PC-9 (cell line): Measurements from ENCODE around the gene COL5A1. TPM values are rescaled to one million over a fixed set of nuclear protein-coding genes. Genes with fewer than 3 reads are reported as not detected.

Experiments
- BruUV-seq: library from RNA; stranded (reverse); fragments of 400-500 nt; replicated peaks from 2 replicates; lab custom pipeline; 2021; lab: Mats Ljungman, UMichigan
- CTCF ChIA-PET: fragments of 300-600 bp; sonication (Branson Sonifier 250); formaldehyde crosslinking; loops from one replicate; lab custom pipeline; 2022; ENCODE audit warnings: antibody characterized with exemption; lab: Charles Lee
- POLR2A ChIA-PET: fragments of 300-600 bp; sonication (Branson Sonifier 250); formaldehyde crosslinking; loops from one replicate; lab custom pipeline; 2022; ENCODE audit warnings: antibody characterized with exemption; ENCODE audit not compliant: unreplicated experiment; lab: Charles Lee
- DNase-seq, 2 experiments: peaks; one replicate each; pipeline versions ENCODE4 v3.0.0 to v3.0.0-alpha.2; 2015 to 2022; ENCODE audit warnings: mixed read lengths in 1 of 2
- H2AFZ ChIP-seq: fragments of 200-600 bp; sonication (generic); 2 replicates; pipeline ENCODE4 v1.8.1; 2017; ENCODE audit warnings: antibody characterized with exemption
- H3F3A ChIP-seq: fragments of 200-600 bp; sonication (generic); 2 replicates; pipeline ENCODE4 v1.8.1; 2017; ENCODE audit warnings: antibody characterized with exemption, mild to moderate bottlenecking, low read depth; ENCODE audit not compliant: insufficient read depth
- H3K27ac ChIP-seq: fragments of 200-600 bp; sonication (generic); 2 replicates; pipeline ENCODE4 v1.6.1; 2016; ENCODE audit warnings: mixed run types
- H3K27me3 ChIP-seq: fragments of 200-600 bp; sonication (generic); 2 replicates; pipeline ENCODE4 v1.6.1; 2016; ENCODE audit warnings: low read depth, mixed run types; ENCODE audit not compliant: insufficient read depth
- H3K36me3 ChIP-seq: fragments of 200-600 bp; sonication (generic); 2 replicates; pipeline ENCODE4 v1.6.1; 2016; ENCODE audit warnings: low read depth, mixed run types
- H3K4me1 ChIP-seq: fragments of 200-600 bp; sonication (generic); replicated peaks from 2 replicates; pipeline ENCODE4 v1.6.1; 2016; ENCODE audit warnings: mixed run types; ENCODE audit not compliant: insufficient read depth
- H3K4me2 ChIP-seq: fragments of 200-600 bp; sonication (generic); 2 replicates; pipeline ENCODE4 v1.6.1; 2017; ENCODE audit warnings: mixed run types
- H3K4me3 ChIP-seq: fragments of 200-600 bp; sonication (generic); 2 replicates; pipeline ENCODE4 v1.6.1; 2016; ENCODE audit warnings: mixed run types
- H3K79me2 ChIP-seq: fragments of 200-600 bp; sonication (generic); 2 replicates; pipeline ENCODE4 v1.6.1; 2017; ENCODE audit warnings: low read depth, mixed run types
- H3K9me2 ChIP-seq: fragments of 200-600 bp; sonication (generic); 2 replicates; pipeline ENCODE4 v1.8.1; 2017; ENCODE audit warnings: mild to moderate bottlenecking; ENCODE audit not compliant: insufficient read depth
- H3K9me3 ChIP-seq: fragments of 200-600 bp; sonication (generic); 2 replicates; pipeline ENCODE4 v1.8.1; 2016; ENCODE audit warnings: low read depth; ENCODE audit not compliant: insufficient read depth
- H4K20me1 ChIP-seq: fragments of 200-600 bp; sonication (generic); 2 replicates; pipeline ENCODE4 v1.8.1; 2017; ENCODE audit not compliant: insufficient read depth
- EZH2 ChIP-seq: fragments of 200-600 bp; sonication (generic); IDR thresholded peaks from 2 replicates; pipeline ENCODE4 v1.8.0; 2017; ENCODE audit warnings: antibody characterized with exemption, low read depth
- intact Hi-C: fragments of 100-400 bp; cut with micrococcal nuclease; formaldehyde crosslinking; loops from one replicate; pipeline ENCODE4 v1.10.0; 2022; ENCODE audit not compliant: unreplicated experiment
- total RNA-seq: library from RNA; stranded (reverse); gene quantifications from 2 replicates; pipeline ENCODE4 v1.2.3, GENCODE V29; 2021
- TF ChIP-seq, protein P1 (sequence below): fragments of 200-600 bp; sonication (generic); conservative IDR thresholded peaks from 2 replicates; pipeline ENCODE4 v1.6.1; 2017; ENCODE audit warnings: mixed run types, antibody characterized with exemption, mild to moderate bottlenecking, moderate library complexity

The COL5A1 gene
- total RNA-seq, 1 experiment from 2014 or later = 15.2 TPM

DNA sequence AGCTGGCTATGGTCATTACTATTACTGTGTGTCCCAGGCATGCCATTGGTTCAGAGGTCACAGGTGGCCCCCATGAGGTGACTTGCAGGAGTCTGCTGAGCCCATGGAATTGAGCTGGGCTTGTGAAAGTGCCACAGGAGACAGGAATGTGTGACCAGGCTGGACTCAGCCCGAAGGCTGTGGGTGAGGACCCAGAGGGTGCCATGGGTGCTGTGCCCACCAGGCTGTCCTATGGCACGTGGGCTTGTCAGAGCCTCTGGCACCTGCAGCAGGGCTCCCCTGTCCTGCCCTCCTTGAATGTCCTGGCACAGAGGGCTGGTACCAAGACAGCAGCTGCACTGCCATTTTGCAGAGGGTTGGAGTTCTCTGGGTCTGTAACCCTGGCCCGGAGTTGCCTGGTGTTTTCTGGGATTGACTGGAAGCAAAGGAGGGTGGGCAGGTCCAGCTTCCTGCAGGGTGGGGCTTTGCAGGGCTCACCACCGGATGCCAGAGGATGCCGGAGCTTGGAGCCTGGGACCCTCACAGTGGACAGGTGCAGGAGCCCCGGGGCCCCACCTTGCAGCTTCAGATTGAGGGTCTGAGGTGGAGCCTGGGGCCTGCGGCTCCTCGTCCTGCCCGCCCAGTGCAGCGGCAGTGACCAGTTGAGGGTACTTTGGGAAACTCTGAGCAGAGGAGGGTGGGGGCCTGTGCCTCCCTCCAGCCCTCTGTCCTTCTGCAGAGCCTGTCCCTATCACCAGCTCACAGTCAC is 14.2 kb downstream of the COL5A1 start:
- H3K36me3 ChIP-seq = no peaks in the 10 kb centered on the region
- no peaks in the 10 kb centered on the region for H3K79me2 ChIP-seq
- POLR2A ChIA-PET = interaction anchor here (0.5 kb wide), 2 partner anchors 58 to 153 kb away, joined by 3 to 7 read pairs; no protein-coding TSS in a partner anchor
- no peak overlapping the region for H3K4me3 ChIP-seq
- H2AFZ ChIP-seq = no peak overlapping the region
- intact Hi-C loops = loop anchor here (1.0 kb wide), 1 partner anchor 206 kb away; no protein-coding TSS in a partner anchor
- H3K9me3 ChIP-seq = peaks cover 10% of the 10 kb centered on the region; the same call in 1 of the 2 replicates
- TF ChIP-seq EZH2 = no peak
- TF ChIP-seq, protein P1, sequence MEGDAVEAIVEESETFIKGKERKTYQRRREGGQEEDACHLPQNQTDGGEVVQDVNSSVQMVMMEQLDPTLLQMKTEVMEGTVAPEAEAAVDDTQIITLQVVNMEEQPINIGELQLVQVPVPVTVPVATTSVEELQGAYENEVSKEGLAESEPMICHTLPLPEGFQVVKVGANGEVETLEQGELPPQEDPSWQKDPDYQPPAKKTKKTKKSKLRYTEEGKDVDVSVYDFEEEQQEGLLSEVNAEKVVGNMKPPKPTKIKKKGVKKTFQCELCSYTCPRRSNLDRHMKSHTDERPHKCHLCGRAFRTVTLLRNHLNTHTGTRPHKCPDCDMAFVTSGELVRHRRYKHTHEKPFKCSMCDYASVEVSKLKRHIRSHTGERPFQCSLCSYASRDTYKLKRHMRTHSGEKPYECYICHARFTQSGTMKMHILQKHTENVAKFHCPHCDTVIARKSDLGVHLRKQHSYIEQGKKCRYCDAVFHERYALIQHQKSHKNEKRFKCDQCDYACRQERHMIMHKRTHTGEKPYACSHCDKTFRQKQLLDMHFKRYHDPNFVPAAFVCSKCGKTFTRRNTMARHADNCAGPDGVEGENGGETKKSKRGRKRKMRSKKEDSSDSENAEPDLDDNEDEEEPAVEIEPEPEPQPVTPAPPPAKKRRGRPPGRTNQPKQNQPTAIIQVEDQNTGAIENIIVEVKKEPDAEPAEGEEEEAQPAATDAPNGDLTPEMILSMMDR = no peak
- H3F3A ChIP-seq = peaks cover 10% of the 10 kb centered on the region; the same call in 1 of the 2 replicates
- no peak for DNase-seq
- no peak overlapping the region for H3K27ac ChIP-seq
- no peak overlapping the region for H3K4me2 ChIP-seq
- no TSS peak for BruUV-seq
- CTCF ChIA-PET = interaction anchor here (0.6 kb wide), 1 partner anchor 412 kb away, joined by 4 read pairs; no protein-coding TSS in a partner anchor
- H3K27me3 ChIP-seq = no peaks in the 10 kb centered on the region; the same call in 1 of the 2 replicates
- no peaks in the 10 kb centered on the region for H3K9me2 ChIP-seq
- no peaks in the 10 kb centered on the region for H4K20me1 ChIP-seq
- H3K4me1 ChIP-seq = no peaks in the 10 kb centered on the region

DNA sequence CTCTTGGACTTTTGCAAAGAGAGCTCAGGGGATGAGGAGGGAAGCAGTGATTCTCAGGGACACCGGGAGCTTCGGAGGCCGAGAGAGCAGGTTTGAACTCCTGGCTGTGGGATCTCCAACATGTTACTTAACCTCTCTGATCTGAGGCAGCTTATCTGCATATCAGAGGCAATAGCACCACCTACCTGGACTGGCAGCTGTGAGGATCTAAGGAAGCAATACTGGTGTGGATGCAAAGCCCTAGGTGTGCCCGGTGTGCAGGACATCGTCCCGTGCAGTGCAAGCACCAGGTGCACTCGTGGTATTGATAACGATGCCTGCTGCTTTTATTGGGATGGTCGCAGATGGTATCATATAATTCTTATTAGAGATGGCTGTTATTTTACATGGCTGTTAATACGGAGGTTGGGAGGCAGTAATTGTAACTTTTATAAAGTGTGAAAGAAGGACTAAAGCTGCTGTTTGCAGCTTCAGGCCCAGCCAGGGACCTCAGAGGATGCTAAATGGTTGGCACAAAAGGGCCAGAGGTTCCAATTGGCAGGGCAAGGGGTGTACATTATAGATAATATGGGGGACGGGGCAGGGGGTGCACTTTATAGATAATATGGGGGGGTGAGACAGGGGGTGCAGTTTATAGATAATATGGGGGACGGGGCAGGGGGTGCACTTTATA is 14.9 kb downstream of the COL5A1 start:
- Histone ChIP-seq H3K36me3 (no peaks in the 10 kb centered on the region), H3K79me2 (no peaks in the 10 kb centered on the region), H2AFZ (no peak overlapping the region), H3K27me3 (no peaks in the 10 kb centered on the region; the same call in 1 of the 2 replicates), H4K20me1 (no peaks in the 10 kb centered on the region), H3K9me3 (peaks cover 10% of the 10 kb centered on the region; the same call in 1 of the 2 replicates), H3K27ac (no peak overlapping the region), H3K4me1 (no peaks in the 10 kb centered on the region), H3K4me2 (no peak overlapping the region), H3K9me2 (no peaks in the 10 kb centered on the region), H3F3A (peaks cover 10% of the 10 kb centered on the region; the same call in 1 of the 2 replicates), H3K4me3 (no peak overlapping the region)
- ChIA-PET CTCF (interaction anchor here (0.6 kb wide), 1 partner anchor 413 kb away, joined by 4 read pairs; no protein-coding TSS in a partner anchor), POLR2A (interaction anchor here (0.5 kb wide), 1 partner anchor 154 kb away, joined by 7 read pairs; no protein-coding TSS in a partner anchor)
- TF ChIP-seq, protein P1 = peak; percentile 29; the same call in 1 of the 2 replicates
- no peak for TF ChIP-seq EZH2
- no TSS peak for BruUV-seq
- DNase-seq = no peak
- intact Hi-C loops = loop anchor here (1.0 kb wide), 1 partner anchor 207 kb away; no protein-coding TSS in a partner anchor

DNA sequence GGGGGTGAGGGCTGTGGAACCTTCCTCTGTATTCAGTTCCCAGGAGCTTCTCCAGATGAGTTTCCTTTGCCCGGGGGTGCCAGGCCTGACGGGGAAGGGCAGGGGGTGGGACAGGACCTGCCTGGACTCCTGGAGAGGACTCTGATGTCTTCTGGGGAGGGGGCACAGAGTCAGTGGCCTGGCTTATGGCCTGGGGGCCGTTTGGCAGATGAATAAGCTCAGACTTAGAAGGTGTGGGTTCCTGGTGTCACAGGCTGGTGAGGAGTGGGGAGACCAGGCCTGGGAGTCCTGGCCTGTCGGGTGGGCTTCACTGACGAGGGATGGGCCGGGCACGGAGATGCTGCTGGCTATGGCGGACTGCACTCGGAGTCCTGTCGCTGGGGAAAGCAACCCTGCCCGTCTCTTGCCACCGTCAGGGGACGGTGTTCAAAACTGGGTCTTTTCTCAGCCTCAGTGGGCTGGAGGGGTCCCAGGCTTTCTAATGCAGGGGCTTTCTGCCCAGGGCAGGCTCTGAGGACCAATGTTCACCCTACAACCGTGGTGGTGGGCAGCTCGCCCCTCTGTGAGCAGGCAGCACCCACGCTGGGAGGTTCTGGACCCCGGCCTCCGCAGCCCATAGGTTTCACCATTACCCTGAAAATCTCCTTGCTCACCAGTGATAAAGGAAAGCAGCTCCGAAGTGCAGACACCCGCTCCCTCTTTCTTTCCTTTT is 16.2 kb downstream of the COL5A1 start:
- H3K27me3 ChIP-seq = peaks cover 3% of the 10 kb centered on the region; the same call in 1 of the 2 replicates
- no peaks in the 10 kb centered on the region for H3K36me3 ChIP-seq
- no peaks in the 10 kb centered on the region for H3K9me2 ChIP-seq
- no peak overlapping the region for H3K4me3 ChIP-seq
- POLR2A ChIA-PET = no interaction called here
- no peaks in the 10 kb centered on the region for H3K79me2 ChIP-seq
- no peak overlapping the region for H3K4me2 ChIP-seq
- intact Hi-C loops = no loop called here
- no peaks in the 10 kb centered on the region; the same call in 1 of the 2 replicates for H3K4me1 ChIP-seq
- peaks cover 10% of the 10 kb centered on the region; the same call in 1 of the 2 replicates for H3K9me3 ChIP-seq
- TF ChIP-seq EZH2 = no peak
- TF ChIP-seq, protein P1 = no peak
- no peak for DNase-seq
- H3K27ac ChIP-seq = no peak overlapping the region
- CTCF ChIA-PET = no interaction called here
- no peak overlapping the region for H2AFZ ChIP-seq
- BruUV-seq = no TSS peak
- H4K20me1 ChIP-seq = no peaks in the 10 kb centered on the region
- peaks cover 10% of the 10 kb centered on the region; the same call in 1 of the 2 replicates for H3F3A ChIP-seq
